ENCODE data around the gene MRPS18B. TPM values are rescaled to one million over a fixed set of nuclear protein-coding genes. Genes with fewer than 3 reads are reported as not detected.

The MRPS18B gene
- total RNA-seq, 4 donors from 2014 or later: 35.0 to 41.2 (median 36.7) TPM

DNA sequence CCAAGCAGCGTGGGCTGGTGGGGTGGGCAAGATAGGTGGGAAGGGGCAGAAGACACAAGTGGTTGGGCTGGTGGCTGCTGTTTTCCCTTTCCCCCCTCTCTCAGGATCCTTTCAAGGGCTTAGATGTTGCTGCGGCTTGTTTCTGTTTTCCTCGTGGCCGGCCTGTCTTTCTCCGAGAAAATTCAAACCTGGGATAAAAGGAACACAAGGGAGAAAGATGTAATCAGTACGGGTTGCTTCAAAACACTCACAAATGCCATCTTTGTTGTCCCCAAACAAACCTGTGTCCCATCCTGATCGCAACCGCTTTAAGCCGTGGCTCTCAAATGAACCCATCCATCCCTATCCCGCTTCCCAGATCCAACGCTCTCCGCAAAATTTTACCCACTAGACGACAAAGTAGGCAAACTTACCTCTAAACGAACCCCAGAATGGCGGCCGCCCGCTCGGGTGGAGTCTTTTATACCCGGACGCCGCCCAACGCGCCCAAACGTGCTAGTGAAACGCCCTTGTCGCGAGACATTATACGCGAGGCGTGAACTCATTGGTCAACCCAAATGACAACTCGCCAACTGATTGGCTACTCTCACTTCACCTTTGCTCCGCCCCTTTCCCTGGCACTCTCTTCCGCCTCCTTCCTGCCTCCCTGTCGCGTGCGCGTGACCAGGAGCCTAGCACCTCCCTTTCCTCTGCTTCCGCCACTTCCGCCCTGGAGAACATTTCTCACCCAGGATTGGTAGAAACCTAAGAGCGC is 652 bp upstream of the MRPS18B start, which contains the start of gene PPP1R10:
TSS of gene PPP1R10 (minus strand) at position 433 of the 754 bp plus-strand sequence. CDS start 7,299 bp downstream, outside the sequence.
- peak within 1 kb of the TSS; percentile 76 to 85 for H3K4me3 ChIP-seq
- H3K4me1 ChIP-seq: peaks cover 25 to 47% (median 26%) of the 10 kb centered on the region in 3 donors
- ATAC-seq: peak; percentile 92
- no peaks in the 10 kb centered on the region for H3K9me3 ChIP-seq
- H3K27me3 ChIP-seq: no peaks in the 10 kb centered on the region
- peaks cover 0 to 36% of the 10 kb centered on the region in 2 donors for H3K36me3 ChIP-seq
- H3K27ac ChIP-seq: peak within 1 kb of the TSS; percentile 92 to 99 (median 97)
- TF ChIP-seq EP300 (IDR thresholded peaks at IDR 0.05) (no peak), POLR2AphosphoS5 (IDR thresholded peaks at IDR 0.05) (peak; percentile 100), POLR2A (IDR thresholded peaks at IDR 0.05) (peak; percentile 99)
- TF ChIP-seq, protein P1, sequence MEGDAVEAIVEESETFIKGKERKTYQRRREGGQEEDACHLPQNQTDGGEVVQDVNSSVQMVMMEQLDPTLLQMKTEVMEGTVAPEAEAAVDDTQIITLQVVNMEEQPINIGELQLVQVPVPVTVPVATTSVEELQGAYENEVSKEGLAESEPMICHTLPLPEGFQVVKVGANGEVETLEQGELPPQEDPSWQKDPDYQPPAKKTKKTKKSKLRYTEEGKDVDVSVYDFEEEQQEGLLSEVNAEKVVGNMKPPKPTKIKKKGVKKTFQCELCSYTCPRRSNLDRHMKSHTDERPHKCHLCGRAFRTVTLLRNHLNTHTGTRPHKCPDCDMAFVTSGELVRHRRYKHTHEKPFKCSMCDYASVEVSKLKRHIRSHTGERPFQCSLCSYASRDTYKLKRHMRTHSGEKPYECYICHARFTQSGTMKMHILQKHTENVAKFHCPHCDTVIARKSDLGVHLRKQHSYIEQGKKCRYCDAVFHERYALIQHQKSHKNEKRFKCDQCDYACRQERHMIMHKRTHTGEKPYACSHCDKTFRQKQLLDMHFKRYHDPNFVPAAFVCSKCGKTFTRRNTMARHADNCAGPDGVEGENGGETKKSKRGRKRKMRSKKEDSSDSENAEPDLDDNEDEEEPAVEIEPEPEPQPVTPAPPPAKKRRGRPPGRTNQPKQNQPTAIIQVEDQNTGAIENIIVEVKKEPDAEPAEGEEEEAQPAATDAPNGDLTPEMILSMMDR (IDR thresholded peaks at IDR 0.05): no peak
- 0 to 1% methylated on average over 30 to 40 of the region's 40 CpGs for WGBS, 2 donors (ENCODE audit: low coverage in 1 of 2)

DNA sequence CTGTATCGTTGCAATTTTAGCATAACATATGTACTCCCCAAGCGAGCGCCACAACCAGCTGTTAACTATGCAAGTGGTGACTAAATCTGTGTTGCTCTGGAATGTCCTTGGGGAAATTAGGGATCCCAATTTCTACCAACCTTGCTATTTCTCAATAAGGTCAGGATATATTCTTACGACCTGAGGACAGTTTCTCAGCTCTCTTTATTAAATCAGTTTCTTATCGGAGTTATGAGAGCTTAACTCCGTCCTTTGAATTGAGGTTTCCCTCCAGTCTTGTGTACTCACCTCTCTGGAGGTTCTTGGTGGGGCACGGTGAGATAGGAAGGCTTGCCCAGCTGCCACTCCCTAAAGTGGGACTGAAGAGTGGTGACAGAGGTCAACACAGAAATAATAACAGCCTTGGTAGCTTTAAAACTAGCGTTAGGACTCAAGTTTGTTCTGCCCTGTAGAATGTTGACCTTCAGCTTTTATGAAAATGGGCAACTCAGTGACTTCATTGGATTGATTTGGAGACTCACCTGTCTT is 694 bp downstream of the MRPS18B start:
- Histone ChIP-seq H3K4me3 (peak overlapping the region; percentile 59 to 70), H3K9me3 (no peaks in the 10 kb centered on the region), H3K36me3 (peaks cover 0 to 49% of the 10 kb centered on the region in 2 donors), H3K27me3 (no peaks in the 10 kb centered on the region), H3K4me1 (peaks cover 13 to 33% (median 13%) of the 10 kb centered on the region in 3 donors), H3K27ac (peak overlapping the region; percentile 39 to 95 (median 90))
- ATAC-seq: no peak
- WGBS, 2 donors (ENCODE audit: low coverage in 1 of 2): 5 to 17% methylated on average over 6 to 8 of the region's 8 CpGs
- TF ChIP-seq EP300 (IDR thresholded peaks at IDR 0.05): no peak
- no peak for TF ChIP-seq POLR2A (IDR thresholded peaks at IDR 0.05)
- TF ChIP-seq POLR2AphosphoS5 (IDR thresholded peaks at IDR 0.05): no peak
- TF ChIP-seq, protein P1 (IDR thresholded peaks at IDR 0.05): no peak

DNA sequence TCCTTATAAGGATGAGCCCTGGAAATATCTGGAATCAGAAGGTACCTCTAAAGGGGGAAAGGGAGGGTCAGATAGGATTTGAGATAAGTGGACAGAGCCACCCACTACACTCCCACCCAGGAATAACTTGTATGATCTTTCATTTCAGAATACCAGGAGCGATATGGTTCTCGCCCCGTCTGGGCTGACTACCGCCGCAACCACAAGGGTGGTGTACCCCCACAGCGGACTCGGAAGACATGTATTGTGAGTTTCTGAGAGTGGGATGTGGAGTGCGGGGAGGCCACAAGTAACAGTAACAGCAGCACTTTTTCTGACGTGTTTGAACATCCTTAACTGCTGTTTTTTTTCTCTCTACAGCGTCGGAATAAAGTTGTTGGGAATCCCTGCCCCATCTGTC is 1.9 kb downstream of the MRPS18B start:
- Histone ChIP-seq H3K4me3 (no peak overlapping the region), H3K36me3 (peaks cover 0 to 62% of the 10 kb centered on the region in 2 donors), H3K27ac (peak overlapping the region in 3 of 4 donors; percentile 19 to 95 (median 92)), H3K27me3 (no peaks in the 10 kb centered on the region), H3K4me1 (peaks cover 3 to 21% (median 8%) of the 10 kb centered on the region in 3 donors), H3K9me3 (no peaks in the 10 kb centered on the region)
- ATAC-seq: no peak
- 83 to 92% methylated on average over 4 to 7 of the region's 11 CpGs for WGBS, 2 donors (ENCODE audit: low coverage in 1 of 2)
- no peak for TF ChIP-seq EP300 (IDR thresholded peaks at IDR 0.05)
- TF ChIP-seq POLR2AphosphoS5 (IDR thresholded peaks at IDR 0.05): no peak
- no peak for TF ChIP-seq POLR2A (IDR thresholded peaks at IDR 0.05)
- TF ChIP-seq, protein P1 (IDR thresholded peaks at IDR 0.05): no peak

DNA sequence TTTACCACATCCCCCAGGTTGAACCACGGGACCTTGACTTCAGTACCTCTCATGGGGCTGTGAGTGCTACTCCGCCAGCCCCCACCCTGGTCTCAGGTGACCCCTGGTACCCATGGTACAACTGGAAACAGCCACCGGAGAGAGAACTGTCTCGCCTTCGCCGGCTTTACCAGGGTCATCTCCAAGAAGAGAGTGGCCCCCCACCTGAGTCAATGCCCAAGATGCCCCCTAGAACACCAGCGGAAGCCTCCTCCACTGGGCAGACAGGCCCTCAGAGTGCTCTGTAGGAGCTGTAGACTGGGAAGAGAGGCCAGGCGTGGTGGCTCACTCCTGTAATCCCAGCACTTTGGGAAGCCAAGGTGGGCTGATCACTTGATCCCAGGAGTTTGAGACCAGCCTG is 7.9 kb downstream of the MRPS18B start:
- H3K27ac ChIP-seq: peak overlapping the region in 3 of 4 donors; percentile 32 to 92 (median 88)
- peaks cover 0 to 83% of the 10 kb centered on the region in 2 donors for H3K36me3 ChIP-seq
- H3K4me1 ChIP-seq: peaks cover 0 to 21% (median 11%) of the 10 kb centered on the region in 3 donors
- no peaks in the 10 kb centered on the region for H3K9me3 ChIP-seq
- no peaks in the 10 kb centered on the region for H3K27me3 ChIP-seq
- ATAC-seq: no peak
- WGBS, 2 donors (ENCODE audit: low coverage in 1 of 2): 89% methylated on average over 3 of the region's 8 CpGs; no CpG with 5 or more reads in 1 of the 2 donors
- no peak for TF ChIP-seq EP300 (IDR thresholded peaks at IDR 0.05)
- TF ChIP-seq POLR2AphosphoS5 (IDR thresholded peaks at IDR 0.05): no peak
- TF ChIP-seq, protein P1 (IDR thresholded peaks at IDR 0.05): no peak
- TF ChIP-seq POLR2A (IDR thresholded peaks at IDR 0.05): no peak
- no peak overlapping the region for H3K4me3 ChIP-seq

Data from gastroesophageal sphincter (tissue), 4 donors.